Hindlimb muscle (tissue), 1 donor: ENCODE measurements around the gene ADSS1. TPM values are rescaled to one million over a fixed set of nuclear protein-coding genes. Genes with fewer than 3 reads are reported as not detected.
A peak's percentile ranks its signal among the peaks of the same experiment; 100 is the strongest.

Source experiments
- DNase-seq: peaks from one replicate; pipeline ENCODE4 v3.0.0-alpha.2; 2013
- polyA plus RNA-seq: library from polyadenylated mRNA; unstranded; fragments of 120-200 nt; gene quantifications from one replicate; pipeline ENCODE4 v1.2.1, GENCODE V29; 2013; ENCODE audit not compliant: insufficient read length

ADSS1 gene
- polyA plus RNA-seq, 1 donor = 71.5 TPM

- peak; percentile 69 for DNase-seq
These were observed 36.2 kb upstream of the ADSS1 start for GRCh38 chr14:104687601-104688504.

GRCh38 chr14:104688505-104689108, 35.4 kb upstream of the ADSS1 start:
- no peak for DNase-seq

- DNase-seq = peak; percentile 58
These were observed 34.7 kb upstream of the ADSS1 start, which contains the start of gene INF2 for GRCh38 chr14:104689109-104689880. Gene INF2, plus strand, starts transcription at chr14:104689618. Its CDS starts 11,748 bp downstream, at chr14:104701366.

- no peak for DNase-seq
These were observed 33.9 kb upstream of the ADSS1 start for GRCh38 chr14:104689881-104690711.

- DNase-seq = no peak
These were observed 33.1 kb upstream of the ADSS1 start for GRCh38 chr14:104690861-104691455.

GRCh38 chr14:104691546-104692260, 32.3 kb upstream of the ADSS1 start:
- DNase-seq = no peak

GRCh38 chr14:104692261-104692938, 31.6 kb upstream of the ADSS1 start:
- no peak for DNase-seq

- DNase-seq = no peak
These were observed 31.1 kb upstream of the ADSS1 start for GRCh38 chr14:104692939-104693315.

GRCh38 chr14:104693482-104694431, 30.3 kb upstream of the ADSS1 start:
- no peak for DNase-seq

- no peak for DNase-seq
These were observed 29.5 kb upstream of the ADSS1 start for GRCh38 chr14:104694475-104694950.

- DNase-seq = no peak
These were observed 28.9 kb upstream of the ADSS1 start for GRCh38 chr14:104694991-104695659.

GRCh38 chr14:104695660-104696000, 28.4 kb upstream of the ADSS1 start:
- no peak for DNase-seq

- DNase-seq = no peak
These were observed 27.2 kb upstream of the ADSS1 start for GRCh38 chr14:104696671-104697316.

GRCh38 chr14:104697317-104697703, 26.7 kb upstream of the ADSS1 start:
- DNase-seq = no peak

GRCh38 chr14:104697892-104698583, 26.0 kb upstream of the ADSS1 start:
- no peak for DNase-seq

GRCh38 chr14:104698688-104699425, 25.2 kb upstream of the ADSS1 start:
- DNase-seq = peak; percentile 58

GRCh38 chr14:104699426-104699748, 24.6 kb upstream of the ADSS1 start:
- no peak for DNase-seq
